ENCODE measurements around the gene RAB3IL1. TPM values are rescaled to one million over a fixed set of nuclear protein-coding genes. Genes with fewer than 3 reads are reported as not detected.

RAB3IL1 gene
- total and polyA plus RNA-seq, 9 of the 15 experiments (the other 6 are each of a cell fraction or from before 2014, with no cell fraction given), result 0.15 to 42.6 (median 15.5) TPM

- TF ChIP-seq REST (IDR thresholded peaks at IDR 0.05; ENCODE audit: borderline replicate concordance), result peak; percentile 86
- no peak for TF ChIP-seq REST (CRISPR knock-in tag; IDR thresholded peaks at IDR 0.05; ENCODE audit: low read depth)
- TF ChIP-seq ZNF184 (CRISPR knock-in tag; IDR thresholded peaks at IDR 0.05), result no peak
- no peak for TF ChIP-seq DLX4 (CRISPR knock-in tag; IDR thresholded peaks at IDR 0.05)
- 0 out of 2 replicates have a peak, but pooled peaks have one; percentile 43 for TF ChIP-seq ARID2 (IDR thresholded peaks at IDR 0.05)
Measured at GRCh38 chr11:61901397-61901796, 16.0 kb downstream of the RAB3IL1 start (continued).

Data from K562 (cell line).